Activated CD4-positive, CD25-positive, alpha-beta regulatory T cell treated with anti-CD3 and anti-CD28 coated beads, Interleukin-2, amount 50 U/mL, for 24 hours (primary cell): ENCODE measurements around the gene PICK1.

Source experiments
- ATAC-seq, 2 donors: fragments of 150-1000 bp; cut with Tn5 transposase; one replicate each; pipeline ENCODE4 v1.10.0; 2021; ENCODE audit warnings: mild to moderate bottlenecking in 1 of 2, moderate library complexity in 1 of 2

PICK1 gene

DNA sequence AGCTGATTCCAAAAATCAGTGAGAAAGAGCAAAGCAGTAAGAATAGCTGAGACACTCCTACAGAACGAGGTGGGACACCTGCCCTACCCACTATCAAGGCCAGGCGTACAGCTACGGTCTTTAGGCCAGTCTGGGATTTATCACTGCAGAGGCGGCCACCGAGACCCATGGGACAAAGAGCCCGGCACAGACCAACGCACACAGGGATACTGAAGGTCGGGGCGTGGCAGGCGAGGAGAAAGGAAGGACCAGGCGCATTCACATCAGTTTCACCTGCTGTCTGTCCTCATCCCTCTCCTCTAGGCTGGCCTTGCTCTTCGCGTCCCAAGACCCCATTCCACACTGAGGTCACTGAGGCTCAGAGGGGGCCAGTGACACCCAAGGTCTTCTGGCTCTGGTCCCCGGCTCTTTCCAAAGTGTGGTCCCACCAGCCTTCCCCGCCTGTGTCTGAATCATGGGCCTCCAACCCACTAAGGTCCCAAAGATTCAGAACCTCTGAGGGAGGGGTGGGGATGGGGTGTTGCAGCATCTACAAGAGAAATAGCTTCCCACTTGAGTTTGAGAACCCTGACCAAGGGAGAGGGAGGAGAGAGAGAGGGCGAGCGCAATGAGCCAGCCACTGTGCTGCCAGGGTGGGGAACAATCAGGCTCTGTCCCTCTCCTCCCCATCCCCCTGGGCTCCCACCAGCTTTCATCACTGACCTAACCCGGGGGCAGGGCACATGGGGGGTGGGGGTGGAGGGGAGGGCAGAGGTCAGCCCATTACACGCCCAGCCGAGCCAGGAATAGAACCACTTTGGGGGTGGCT lies 7.2 kb upstream of the PICK1 start:
- no peak for ATAC-seq

DNA sequence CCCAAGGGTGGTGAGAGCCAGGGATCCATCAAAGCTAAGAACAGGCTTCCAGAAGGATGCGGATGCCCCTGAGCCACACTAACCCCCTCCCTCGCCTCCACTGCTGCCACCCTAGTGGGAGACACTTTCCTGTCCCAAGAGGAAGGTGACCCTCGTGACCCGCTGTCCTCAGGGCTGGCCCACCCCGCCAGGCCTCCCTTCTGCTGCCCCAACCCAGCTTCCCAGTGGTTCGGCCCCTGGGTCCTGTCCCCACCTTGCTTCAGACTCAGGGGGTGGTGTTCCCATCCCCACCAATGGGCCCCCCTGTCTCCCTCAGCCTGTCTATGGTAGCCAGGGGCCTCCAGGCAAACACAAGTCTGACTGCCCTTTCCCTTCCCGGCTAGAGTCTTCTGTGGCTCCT lies 6.5 kb upstream of the PICK1 start:
- ATAC-seq: no peak

DNA sequence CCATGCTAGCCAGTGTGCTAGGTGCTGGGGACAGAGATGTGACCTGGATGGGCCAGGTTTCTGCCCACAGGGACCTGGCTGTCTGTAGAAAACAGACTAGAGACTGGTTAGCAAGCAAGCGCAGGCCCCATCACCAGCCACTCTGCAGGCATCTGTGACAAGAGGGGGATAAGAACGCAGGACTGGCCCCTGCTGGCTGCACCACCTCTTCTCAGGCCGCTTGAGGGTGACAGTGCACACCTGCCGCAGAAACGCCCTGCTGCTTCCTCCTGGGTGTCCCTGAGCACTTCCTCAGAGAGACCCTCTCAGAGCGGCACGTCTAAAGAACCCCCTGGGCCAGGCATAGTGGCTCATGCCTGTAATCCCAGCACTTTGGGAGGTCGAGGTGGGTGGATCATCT lies 5.9 kb upstream of the PICK1 start:
- no peak for ATAC-seq

DNA sequence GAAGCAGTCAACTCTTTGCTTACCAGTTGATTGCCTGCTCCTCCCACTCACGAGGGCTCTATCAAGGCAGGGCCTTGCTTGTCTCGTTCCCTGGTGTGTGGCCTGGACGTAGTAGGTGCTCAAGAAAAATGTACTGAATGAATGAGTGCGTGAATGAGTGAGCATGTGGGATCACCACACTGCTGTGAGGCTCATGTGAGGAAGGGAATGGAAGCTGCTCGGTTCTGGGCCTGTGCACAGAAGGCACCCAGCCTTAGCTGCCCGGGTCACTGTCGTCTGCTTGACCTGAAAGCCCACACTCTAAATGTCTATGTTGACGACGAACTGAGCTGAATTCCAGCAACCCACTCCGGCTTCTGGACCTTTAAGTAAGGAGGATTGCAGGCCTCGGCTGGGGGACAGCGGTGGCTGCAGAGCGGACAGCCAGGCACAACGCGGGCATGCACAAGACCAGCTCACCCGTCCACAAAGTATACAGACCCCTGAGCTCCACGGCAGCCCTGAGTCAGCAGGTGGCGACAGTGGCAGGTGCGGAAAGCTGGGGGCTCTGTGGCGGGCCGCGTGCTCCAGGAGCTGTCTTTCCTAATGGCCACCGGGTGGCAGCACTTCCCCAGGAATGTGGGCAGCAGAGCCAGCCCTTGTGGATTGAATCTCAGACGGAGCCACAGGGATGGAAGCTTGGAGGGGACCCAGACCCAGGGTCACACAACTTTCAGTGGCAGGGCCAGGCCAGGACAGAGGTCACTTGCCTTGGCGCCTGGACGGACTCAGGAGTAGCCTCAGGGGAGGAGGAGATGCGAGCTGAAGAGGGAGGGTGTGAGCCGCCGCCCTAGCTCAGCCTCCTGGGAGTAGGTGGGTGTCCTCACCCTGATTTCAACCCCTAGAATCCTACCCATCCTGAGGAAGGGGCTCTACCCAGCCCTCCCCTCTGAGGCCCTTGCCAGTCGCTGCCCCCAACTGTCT lies 5.0 kb upstream of the PICK1 start:
- peak; percentile 75 to 76 for ATAC-seq

DNA sequence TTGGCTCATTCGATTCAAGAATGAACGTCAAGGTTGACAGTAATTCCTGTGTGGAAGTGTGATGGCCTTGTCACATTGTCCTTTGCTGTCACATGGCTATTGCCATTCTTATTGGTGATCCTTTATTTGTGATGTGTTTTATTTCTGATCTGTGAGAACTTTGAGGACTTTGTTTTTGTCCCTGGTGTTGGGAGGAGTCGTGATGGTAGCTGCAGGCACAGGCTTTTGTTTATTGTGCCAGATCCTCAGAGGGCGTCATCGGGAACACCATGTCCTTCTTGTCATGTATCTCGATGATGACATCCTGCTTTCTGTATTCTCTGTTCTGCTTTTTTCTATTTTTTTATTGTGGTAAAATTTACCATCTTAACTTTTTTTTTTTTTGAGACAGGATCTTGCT lies 5.6 kb downstream of the PICK1 start:
- ATAC-seq: no peak

DNA sequence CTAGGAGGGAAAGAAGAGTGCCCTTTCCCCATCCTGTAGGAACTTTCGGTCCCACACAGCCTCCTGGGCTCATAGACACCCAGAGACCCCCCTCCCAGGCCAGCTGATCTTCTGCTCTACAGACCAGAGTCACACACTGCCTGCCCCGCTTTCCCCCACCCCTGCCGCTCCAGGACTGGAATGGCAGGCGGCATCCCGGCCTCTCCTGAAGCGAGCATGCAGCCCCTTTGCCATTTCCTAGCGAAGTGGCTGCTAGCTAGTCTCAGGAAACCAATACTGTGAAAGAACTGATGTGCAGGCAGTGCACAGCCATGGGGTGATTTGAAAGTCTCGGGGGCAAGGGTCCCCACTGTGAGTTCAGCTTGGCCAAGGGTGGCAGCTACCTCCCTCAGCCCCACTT lies 8.3 kb downstream of the PICK1 start:
- ATAC-seq: no peak

DNA sequence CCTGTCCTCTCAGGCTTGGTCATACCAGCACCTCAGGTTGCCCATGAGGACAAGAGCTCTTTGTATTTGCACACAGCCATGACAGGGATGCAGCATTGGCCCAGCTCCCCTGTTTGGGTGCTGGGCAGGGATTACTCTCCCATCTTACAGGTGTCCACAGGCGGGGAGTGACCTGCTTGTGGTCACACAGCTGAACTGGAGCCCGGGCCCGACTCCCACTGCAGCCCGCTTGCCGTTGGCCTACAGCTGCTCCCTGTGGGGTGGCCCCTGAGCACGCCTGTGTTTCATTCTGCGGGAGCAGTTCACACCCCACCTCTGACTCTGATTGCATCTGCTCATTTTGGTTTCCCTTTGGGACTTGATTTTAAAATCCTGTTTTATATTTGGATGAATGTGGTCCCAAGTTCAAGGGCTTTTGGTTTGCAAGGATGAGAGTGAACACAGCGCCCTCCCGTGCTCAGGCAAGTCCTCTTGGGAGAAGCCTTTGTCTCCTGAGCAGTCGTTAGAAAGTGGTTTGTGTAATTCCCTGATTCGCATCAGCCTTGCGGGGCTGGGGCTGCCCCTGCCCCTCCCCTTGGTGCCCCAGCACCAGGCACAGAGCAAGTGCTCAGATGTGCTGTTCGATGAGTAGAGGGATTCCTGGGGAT lies 9.3 kb downstream of the PICK1 start:
- ATAC-seq: no peak

DNA sequence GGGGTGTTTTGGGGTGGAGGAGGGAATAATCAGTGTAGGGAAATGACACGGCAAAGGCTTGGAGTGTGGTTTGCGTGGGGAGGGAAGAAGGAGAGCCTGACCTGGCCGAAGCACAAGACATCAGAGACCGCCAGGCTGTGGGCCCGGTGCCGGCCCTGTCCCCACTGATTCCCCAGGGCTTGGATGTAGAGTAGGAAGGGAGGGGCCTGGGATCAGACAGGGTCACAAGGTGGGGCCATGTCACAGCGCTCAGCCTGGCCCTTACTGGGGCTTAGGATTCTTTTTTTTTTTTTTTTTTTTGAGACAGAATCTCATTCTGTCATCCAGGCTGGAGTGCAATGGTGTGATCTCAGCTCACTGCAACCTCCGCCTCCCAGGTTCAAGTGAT lies 9.8 kb downstream of the PICK1 start:
- ATAC-seq: no peak

DNA sequence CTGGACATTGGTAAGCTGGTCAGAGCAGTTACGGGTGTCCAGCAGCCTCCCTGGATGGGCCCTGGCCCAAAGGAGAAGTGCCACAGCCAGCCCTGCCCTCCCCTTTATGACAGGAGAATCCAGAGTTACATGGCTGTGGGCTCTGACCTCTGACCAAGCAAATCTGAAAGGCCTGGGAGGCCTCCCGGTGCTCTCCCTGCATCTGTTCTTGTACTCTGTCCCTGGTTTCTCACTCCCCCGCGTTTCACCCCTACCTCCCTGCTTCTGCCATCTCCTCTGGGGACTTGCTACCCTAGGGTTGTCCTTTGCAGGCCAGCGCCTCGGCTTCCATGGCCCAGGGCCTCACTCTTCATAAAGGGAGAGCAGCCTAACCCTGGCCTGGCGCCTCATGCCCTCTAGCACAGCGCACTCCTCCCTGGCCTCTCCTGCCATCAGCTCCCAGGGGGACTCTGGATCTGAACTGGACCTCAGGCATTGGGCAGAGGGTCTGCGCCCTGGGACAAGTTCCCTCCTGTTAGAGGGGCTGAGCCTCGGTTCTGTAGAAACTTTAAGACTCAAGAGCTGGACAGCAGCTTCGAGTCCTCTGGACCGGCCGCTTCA lies 10.7 kb downstream of the PICK1 start:
- no peak for ATAC-seq

DNA sequence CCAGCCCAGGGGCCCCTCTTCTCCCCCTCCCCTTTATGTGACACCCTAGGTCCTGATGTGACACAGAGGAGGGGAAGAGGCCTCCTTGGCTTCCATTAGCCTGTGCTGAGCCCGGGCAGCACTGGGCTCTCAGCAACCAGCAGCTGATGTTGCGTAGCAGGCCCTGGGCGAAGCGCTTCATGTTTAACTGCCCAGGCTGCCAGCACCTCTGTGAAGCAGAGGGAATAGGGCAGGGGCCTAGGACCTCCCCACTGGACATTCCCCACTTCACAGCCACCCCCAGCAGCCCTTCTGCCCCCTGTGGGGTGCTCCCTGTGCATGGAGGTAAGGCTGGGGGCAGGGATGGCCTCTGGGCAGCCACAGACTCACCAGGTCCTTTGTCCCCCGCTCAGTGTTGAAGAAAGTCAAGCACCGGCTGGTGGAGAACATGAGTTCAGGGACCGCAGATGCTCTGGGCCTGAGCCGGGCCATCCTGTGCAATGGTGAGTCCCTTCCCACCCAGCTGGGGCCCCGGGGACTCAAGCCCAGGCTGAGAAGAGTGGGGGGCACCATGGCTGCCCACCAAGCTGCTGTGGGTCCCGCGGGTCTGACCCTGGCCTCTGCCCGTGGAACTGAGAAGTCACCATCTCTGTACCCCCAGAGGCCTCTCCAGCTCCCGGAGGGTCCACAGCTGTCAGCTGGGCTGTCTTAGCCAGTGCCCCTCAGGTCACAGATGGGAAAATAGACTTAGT lies 11.6 kb downstream of the PICK1 start:
- no peak for ATAC-seq

DNA sequence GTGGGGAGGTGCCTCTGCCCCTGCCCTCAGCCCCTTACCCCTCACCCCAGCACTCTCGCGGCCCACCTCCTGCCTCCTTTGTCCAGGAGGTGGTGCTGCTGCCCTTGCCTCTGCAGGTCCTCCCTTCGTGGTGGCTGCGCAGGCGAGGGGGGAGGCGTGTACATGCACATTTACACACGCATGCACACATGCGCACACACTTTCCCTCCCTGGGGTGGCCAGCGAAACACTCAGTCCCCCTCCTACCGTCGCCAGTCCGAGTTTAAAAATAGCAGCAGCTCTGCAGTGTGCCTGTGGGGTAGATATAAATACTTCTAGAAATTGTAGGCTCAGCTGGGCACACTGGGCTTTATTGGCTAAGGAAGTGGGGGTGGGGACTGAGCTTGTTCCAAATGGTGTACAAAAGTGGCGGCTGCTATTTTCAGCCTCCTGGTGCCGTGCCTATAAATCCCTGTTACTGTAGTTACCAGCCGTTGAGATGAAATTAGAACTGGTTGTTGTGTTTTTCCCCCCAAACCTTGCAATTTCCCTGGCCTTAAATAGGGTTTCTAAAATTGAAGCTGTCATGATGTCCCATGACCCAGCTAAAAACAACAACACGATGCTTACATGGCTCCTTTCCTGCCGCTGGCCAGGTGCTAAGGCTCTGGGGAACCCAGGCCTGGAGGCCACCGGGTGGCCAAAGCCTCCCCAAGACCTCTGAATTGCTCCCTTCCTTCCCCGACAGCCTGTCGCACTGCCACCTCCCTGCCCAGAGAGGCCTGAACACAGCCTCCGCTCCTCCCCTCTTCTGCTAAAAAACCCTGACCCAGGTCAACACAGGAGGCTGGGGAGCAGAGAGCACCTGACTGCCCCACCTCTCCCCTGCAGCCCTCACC lies 12.4 kb downstream of the PICK1 start:
- no peak for ATAC-seq

DNA sequence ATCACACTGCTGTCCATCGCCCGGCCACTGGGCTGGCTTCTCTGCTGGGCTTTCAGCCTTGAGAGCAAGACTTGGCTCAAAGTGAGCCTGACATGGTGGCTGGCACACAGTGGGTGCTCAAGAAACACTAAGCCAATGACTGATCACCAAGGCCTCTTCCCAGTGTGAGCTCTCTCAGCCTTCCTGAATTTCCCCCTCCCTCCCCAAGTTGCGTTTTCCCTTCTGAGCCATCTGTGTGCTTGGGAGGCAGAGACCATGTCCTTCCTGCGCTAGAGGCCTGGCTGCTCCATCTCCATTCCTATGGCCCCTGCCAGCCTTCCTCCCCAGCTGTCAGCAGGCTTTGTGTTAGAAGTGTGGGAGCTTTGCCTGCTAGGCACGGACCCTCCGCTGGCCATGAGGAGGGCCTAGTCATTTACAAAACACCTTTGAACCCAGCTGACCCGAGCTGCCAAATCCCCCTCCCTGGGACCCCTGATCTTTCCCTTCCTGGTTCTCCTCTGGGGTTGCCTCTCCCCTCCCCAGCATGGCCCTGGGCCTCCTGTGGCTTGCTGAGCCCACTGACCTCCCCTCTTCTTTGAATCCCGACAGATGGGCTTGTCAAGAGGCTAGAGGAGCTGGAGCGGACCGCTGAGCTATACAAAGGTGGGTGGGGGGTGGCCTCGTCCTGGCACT lies 13.2 kb downstream of the PICK1 start:
- ATAC-seq: no peak

DNA sequence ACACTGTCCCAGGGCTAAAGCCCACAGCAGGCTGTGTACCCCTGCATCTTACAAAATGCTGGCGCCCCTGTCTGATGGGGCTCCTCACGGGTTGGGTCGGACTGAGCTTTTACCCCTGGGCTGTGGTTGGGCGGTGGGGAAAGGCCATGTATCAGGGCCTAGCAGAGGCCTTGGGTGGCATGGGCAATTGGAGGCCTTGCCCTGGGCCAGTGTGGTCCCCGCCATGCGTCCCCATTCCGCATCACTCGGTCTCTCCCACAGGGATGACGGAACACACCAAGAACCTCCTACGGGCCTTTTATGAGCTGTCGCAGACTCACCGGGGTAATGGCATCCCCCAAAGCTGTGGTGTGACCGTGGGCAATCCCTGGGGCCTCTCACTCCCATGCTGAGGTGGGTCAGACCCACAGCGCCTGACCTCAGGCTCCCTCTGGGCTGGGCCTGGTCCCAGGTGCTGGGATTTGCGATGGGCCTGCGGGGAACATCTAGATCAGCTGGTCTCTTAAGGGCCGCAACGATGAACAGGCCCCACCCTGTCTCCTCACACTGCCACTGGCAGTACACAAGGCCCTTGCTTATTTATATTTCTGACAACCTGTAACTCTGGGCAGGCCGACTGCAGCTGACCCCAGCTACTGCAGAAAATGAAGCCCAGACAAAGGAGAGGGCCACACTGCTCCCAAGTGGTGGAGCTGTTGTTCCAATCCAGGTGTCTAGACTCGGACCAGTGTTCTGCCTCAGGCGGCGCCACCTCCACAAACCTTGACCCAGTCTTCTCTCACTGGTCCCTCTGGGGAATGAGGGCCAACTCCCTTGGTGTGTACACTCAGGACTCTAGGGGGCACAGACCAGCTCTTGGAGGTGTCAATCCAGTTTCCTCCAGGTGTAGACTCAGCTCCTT lies 14.5 kb downstream of the PICK1 start:
- no peak for ATAC-seq

DNA sequence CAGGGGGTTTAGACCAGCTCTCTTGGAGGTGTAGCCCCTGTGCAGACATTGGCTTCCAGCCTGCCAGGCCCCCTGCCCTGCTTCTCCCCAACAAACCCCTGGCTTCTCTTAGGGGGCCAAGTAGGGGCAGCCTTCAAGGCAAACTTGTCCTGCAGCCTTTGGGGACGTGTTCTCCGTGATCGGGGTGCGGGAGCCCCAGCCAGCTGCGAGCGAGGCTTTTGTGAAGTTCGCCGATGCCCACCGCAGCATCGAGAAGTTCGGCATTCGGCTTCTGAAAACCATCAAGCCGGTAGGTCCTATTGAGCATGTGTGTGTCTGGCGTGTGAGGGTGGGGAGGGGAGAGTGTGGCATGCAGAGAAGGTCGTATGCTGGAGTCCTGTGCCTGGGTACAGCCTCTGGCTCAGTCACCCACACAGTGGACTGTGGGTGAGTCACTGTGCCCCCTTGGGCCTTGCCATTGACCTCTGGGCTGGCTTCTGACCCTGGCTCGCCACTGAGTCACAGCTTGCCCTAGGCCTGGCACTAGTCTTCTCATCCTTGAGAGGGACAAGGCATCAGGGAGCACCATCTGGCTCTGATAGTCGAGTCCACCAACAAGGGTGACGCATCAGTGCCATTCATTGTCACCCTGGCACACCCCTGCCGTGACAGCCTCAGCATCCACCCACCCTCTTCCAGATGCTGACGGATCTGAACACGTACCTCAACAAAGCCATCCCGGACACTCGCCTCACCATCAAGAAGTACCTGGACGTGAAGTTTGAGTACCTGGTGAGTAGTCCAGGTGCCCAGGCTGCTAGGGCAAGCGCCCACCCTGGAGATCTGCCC lies 15.3 kb downstream of the PICK1 start:
- no peak for ATAC-seq

DNA sequence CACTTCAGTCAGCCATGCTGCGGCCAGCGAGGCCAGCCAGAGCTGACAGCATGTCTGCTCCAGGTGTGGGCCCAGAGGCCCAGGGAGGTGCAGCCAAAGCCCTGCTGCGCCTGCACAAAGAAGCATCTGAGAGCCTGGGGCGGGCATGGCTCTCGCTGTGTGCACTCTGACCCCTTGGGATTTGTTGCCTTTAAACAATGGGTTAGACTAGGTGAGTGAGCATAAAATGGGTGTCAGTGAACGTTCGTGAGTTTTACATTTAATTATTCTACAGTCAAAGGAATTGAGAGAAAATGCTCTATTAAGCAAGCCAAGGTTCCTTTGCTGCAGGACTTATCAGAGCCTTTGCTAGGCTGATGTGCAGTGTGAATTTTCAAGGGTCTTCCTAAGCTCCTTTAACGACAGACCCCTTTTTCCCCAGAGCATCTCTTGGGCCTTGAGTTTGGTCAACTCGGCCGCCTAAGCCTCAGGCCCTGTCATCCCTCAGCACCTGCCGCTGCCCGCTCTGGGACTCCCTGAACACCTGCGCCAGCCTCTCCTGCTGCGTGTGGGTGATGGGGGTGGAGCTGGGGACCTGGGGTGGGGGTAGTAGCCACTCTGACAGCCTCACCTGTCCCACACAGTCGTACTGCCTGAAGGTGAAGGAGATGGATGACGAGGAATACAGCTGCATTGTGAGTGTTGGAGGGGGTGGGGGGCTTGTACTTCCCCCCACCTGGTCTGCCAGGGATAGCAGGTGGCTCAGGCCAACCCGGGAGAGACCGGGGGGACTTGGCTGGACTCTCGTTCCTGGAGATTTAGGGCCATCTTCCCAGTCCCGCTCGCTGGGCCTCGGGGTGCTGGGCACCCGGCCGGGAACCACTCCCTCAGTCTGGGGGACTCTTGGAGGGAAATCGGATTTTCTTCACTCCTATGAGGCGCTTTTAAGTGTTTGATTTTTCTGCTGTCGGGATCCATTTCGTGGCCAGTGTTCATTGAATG lies 16.2 kb downstream of the PICK1 start:
- no peak for ATAC-seq

DNA sequence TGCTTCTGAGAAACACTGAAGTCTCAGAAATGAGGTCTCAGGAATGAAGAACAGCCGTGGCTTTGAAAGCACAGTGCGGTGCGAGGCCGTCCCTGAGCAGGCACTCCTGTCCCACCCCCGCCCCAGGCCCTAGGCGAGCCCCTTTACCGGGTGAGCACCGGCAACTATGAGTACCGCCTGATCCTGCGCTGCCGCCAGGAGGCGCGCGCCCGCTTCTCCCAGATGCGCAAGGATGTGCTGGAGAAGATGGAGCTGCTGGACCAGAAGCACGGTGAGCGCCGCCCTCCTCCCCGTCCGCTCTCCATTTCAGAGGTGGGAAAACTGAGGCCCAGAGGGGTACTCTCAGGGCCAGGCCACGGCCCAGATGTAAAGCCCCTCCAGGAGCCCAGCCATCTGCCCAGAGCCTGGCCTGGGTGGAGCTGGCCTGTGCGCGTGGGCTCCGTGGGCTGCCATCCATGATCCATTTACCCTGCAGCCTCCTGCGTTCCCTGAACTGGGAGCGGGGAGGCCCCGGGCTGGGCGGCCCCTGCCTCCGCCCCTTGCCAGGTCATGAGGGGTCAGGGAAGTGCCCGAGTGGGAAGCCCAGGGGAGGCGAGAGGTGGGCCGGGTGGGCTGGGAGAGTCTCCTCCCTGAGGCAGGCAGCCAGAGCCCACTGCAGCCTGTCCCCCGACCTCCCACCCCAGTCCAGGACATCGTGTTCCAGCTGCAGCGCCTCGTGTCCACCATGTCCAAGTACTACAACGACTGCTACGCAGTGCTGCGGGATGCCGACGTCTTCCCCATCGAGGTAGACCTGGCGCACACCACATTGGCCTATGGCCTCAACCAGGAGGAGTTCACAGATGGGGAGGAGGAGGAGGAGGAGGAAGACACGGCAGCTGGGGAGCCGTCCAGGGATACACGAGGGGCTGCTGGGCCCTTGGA lies 17.2 kb downstream of the PICK1 start:
- ATAC-seq: no peak
